HEK293 (cell line): ENCODE data around the gene STX3.

Experiments
- CTCF ChIP-seq: fragments of 450-650 bp; formaldehyde crosslinking; IDR thresholded peaks from 2 replicates; pipeline ENCODE4 v1.5.1; 2016; ENCODE audit warnings: missing biosample characterization, missing genetic modification characterization
- ZNF324 ChIP-seq: fragments of 450-650 bp; formaldehyde crosslinking; IDR thresholded peaks from 2 replicates; pipeline ENCODE4 v1.5.1; 2016; ENCODE audit warnings: missing biosample characterization, missing genetic modification characterization
- ZNF530 ChIP-seq: fragments of 450-650 bp; formaldehyde crosslinking; IDR thresholded peaks from 2 replicates; pipeline ENCODE4 v1.5.1; 2016; ENCODE audit warnings: low read depth, missing biosample characterization, missing genetic modification characterization
- ZNF768 ChIP-seq: fragments of 450-650 bp; formaldehyde crosslinking; IDR thresholded peaks from 2 replicates; pipeline ENCODE4 v1.5.1; 2018; ENCODE audit warnings: missing biosample characterization, mild to moderate bottlenecking, missing genetic modification characterization

- TF ChIP-seq CTCF (tag by site-specific recombination) = no peak
- TF ChIP-seq ZNF324 = no peak
- TF ChIP-seq ZNF530 = no peak
- no peak for TF ChIP-seq ZNF768
These were observed 16.4 kb downstream of the STX3 start for GRCh38 chr11:59771605-59772004.
